Fibroblast of the aortic adventitia (primary cell): ENCODE results near the gene ELAVL1. TPM values are rescaled to one million over a fixed set of nuclear protein-coding genes. Genes with fewer than 3 reads are reported as not detected.

Source experiments
- DNase-seq: peaks from one replicate; pipeline ENCODE4 v3.0.0-alpha.2; 2010; ENCODE audit warnings: low read depth
- H3K4me3 ChIP-seq: 2 replicates; pipeline ENCODE4 v1.5.1; 2011; ENCODE audit warnings: low read depth, mild to moderate bottlenecking, control low read depth, low read length, moderate library complexity
- total RNA-seq: library from RNA; depleted of rRNA; stranded (reverse); fragments of >200 nt; gene quantifications from 2 replicates; pipeline ENCODE4 v1.2.3, GENCODE V29; 2012; ENCODE audit warnings: low replicate concordance
- TF ChIP-seq, protein P1 (sequence below): IDR thresholded peaks from 2 replicates; pipeline ENCODE4 v1.5.1; 2011; ENCODE audit warnings: mild to moderate bottlenecking, low read length, control low read depth, inconsistent platforms; ENCODE audit not compliant: insufficient read depth

Gene ELAVL1
- total RNA-seq, 1 donor = 34.1 TPM

DNA sequence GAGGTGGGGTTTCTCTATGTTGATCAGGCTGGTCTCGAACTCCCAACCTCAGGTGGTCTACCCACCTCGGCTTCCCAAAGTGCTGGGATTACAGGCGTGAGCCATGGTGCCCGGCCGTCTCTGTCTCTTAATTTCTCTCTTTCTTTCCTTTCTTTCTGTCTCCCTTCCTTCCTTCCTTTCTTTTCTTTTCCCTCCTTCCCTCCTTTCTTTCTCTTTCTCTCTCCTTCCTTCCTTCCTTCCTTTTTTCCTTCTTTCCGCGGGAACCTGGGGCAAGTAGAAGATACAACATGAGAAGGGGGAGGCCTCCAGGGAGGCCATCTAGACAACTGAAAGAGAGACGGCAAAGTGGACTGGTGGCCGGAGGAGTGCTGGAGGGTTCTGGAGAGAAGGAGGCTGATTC lies 15.2 kb upstream of the ELAVL1 start:
- no peak overlapping the region for H3K4me3 ChIP-seq
- DNase-seq = no peak
- TF ChIP-seq, protein P1, sequence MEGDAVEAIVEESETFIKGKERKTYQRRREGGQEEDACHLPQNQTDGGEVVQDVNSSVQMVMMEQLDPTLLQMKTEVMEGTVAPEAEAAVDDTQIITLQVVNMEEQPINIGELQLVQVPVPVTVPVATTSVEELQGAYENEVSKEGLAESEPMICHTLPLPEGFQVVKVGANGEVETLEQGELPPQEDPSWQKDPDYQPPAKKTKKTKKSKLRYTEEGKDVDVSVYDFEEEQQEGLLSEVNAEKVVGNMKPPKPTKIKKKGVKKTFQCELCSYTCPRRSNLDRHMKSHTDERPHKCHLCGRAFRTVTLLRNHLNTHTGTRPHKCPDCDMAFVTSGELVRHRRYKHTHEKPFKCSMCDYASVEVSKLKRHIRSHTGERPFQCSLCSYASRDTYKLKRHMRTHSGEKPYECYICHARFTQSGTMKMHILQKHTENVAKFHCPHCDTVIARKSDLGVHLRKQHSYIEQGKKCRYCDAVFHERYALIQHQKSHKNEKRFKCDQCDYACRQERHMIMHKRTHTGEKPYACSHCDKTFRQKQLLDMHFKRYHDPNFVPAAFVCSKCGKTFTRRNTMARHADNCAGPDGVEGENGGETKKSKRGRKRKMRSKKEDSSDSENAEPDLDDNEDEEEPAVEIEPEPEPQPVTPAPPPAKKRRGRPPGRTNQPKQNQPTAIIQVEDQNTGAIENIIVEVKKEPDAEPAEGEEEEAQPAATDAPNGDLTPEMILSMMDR = no peak

DNA sequence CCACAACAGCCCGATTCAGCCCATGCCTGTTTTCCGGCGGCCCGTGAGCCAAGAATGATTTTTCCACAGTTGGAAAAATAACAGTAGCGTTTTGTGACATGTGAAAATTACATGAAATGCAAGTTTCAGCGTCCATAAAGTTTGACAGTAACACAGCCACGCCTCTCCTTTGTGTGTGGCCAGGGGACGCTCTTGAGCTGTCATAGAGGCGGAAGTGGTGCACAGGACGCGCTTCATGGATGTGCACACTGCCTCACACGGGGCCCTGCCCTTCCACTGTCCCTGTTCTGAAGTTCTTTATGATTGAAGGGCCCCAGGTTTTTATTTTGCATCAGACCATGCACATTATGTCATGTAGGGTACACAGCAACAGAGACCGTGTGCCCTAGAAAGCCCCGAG lies 12.4 kb upstream of the ELAVL1 start:
- no peak for DNase-seq
- no peak overlapping the region for H3K4me3 ChIP-seq
- TF ChIP-seq, protein P1 = no peak

DNA sequence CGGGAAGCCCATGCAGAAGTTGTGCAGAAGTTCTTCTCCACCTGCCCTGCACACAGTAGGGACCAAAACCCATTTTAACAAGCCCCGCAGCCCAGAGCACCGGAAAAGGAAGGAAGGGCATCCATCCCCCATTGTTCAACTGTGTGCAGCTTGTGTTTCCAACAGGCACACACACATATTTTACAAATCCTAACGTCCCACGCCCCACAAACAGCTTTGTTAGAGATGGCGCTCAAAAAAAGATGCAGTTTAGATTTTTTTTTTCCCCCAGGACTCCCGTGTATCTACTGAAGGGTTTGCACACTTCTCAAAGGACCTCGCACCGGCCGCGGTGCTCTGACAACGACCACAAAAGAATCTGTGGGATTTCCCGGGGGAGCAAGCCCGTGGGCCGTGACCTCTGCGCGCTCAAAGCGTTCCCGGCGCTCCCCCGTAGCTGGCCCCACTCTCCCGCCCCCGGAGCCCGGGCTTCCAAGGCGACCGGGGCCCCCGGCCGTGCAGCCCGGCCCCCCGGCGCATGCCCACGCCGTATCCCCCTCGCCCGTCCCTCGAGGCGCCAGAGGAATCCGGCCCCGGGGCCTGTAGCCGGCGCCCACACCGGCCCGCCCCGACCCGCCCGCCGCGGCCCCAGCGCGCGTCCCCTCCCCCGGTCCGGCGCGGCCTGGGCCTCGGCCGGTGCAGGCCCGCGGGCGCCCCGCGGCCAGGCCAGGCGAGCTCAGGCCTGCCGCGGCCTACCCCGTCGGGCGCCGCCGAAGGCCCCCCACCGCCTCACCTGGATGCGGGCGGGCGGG lies 523 bp downstream of the ELAVL1 start:
- peak overlapping the region; percentile 68 for H3K4me3 ChIP-seq
- peak; percentile 24 for DNase-seq
- TF ChIP-seq, protein P1 = no peak

DNA sequence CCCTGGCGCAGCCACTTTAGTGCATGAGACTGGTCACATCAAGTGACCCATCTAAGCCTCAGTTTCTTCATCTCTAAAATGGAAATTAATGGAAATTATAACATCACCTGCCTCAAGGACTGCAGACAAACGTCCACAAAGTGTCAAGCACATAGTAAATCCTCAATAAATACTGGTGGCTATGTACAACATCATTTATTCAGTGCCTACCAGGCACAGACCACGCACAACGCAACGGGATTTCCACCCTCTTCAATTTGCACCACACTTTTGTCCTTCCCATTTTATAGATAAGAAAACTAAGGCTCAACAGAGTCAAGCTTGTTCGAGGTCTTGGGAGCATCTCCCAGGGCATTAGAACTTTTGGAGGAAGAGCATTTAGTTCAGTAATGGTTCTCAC lies 1.4 kb downstream of the ELAVL1 start:
- TF ChIP-seq, protein P1 = no peak
- peak overlapping the region; percentile 68 for H3K4me3 ChIP-seq
- no peak for DNase-seq

DNA sequence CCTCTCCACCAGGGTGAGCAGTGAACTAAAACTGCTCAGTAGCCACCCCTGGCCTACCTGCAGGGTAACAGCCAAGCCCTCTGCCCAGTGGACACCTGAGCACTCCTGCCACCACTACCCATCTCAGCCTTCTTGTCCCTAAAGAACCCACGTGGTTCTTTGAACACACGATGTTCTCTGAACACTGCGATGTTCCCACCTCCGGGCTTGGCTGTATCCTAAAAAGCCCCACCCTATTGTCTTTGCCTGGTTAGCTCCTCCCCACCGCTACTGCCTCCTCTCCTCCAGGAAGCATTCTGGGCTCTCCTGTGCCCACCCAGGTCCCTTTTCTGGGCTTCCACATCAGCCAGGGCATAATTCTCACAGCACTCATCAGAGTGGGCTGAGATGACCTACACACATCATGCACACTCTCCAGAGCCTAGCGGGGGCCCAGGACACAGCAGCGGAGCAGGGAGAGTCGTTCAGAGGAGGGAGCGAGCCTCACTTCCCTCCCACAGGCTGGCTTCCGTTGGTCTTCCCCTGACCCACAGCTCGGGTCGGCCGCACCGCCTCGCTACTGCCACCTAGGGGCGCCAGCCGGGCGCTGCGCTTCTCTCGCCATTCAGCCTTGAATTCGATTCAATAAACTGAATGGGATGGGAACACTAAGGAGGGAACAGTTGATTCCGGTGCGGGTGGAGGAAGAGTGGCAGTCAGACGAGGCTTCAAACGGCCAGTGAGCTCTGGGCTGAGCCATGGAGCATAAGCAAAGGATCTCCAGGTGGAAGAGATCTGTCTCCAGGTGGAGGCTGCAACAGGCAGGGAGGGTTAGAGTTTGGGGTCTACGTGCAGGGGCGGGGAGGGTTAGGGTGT lies 3.2 kb downstream of the ELAVL1 start:
- DNase-seq = peak; percentile 73
- TF ChIP-seq, protein P1 = peak; percentile 100

DNA sequence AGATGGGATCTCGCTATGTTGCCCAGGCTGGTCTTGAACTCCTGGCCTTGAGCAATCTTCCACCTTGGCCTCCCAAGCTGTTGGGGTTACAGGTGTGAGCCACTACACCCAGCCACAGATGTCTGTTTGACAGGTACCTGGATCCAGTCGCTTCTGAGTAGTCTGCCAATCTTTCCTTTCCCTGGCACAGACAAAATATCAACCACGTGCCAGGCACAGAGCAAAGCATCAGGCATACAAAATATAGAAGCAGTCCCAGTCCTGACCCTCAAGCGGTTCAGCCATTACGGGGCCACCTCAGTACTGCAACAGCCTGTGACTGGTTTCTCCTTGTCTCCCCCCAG lies 3.8 kb downstream of the ELAVL1 start:
- TF ChIP-seq, protein P1 = no peak
- H3K4me3 ChIP-seq = no peak overlapping the region
- no peak for DNase-seq

More for the DNA sequence above, 3.2 kb downstream of the ELAVL1 start:
- H3K4me3 ChIP-seq = peak overlapping the region; percentile 61
